ENCODE results near the gene KCTD16. TPM values are rescaled to one million over a fixed set of nuclear protein-coding genes. Genes with fewer than 3 reads are reported as not detected.
A peak's percentile ranks its signal among the peaks of the same experiment; 100 is the strongest.

The KCTD16 gene
- polyA plus RNA-seq, 1 donor from 2014 or later, result not detected

- peaks cover 12% of the 10 kb centered on the region for H3K27me3 Mint-ChIP-seq
- no peak overlapping the region for H3K27ac Mint-ChIP-seq
- no peaks in the 10 kb centered on the region for H3K9me3 Mint-ChIP-seq
- no peaks in the 10 kb centered on the region for H3K36me3 Mint-ChIP-seq
- peaks cover 0 to 2% (median 0%) of the 10 kb centered on the region in 3 donors for H3K4me1 Mint-ChIP-seq
- no peak overlapping the region for H3K4me3 Mint-ChIP-seq
Measured at GRCh38 chr5:144209361-144209760, 38.7 kb downstream of the KCTD16 start.

- Mint-ChIP-seq H3K27me3 (peaks cover 5% of the 10 kb centered on the region), H3K4me3 (no peak overlapping the region)
Measured at GRCh38 chr5:144210655-144211054, 40.0 kb downstream of the KCTD16 start.

GRCh38 chr5:144219869-144220268, 49.2 kb downstream of the KCTD16 start:
- peaks cover 5% of the 10 kb centered on the region for H3K27me3 Mint-ChIP-seq
- H3K9me3 Mint-ChIP-seq, result peaks cover 0 to 2% (median 0%) of the 10 kb centered on the region in 3 donors
- no peak overlapping the region for H3K4me3 Mint-ChIP-seq
- H3K27ac Mint-ChIP-seq, result no peak overlapping the region
- no peaks in the 10 kb centered on the region for H3K36me3 Mint-ChIP-seq
- H3K4me1 Mint-ChIP-seq, result no peaks in the 10 kb centered on the region

More at GRCh38 chr5:144210655-144211054, 40.0 kb downstream of the KCTD16 start:
- no peak overlapping the region for H3K27ac Mint-ChIP-seq
- H3K4me1 Mint-ChIP-seq, result no peaks in the 10 kb centered on the region
- H3K9me3 Mint-ChIP-seq, result peaks cover 0 to 2% (median 0%) of the 10 kb centered on the region in 3 donors
- H3K36me3 Mint-ChIP-seq, result no peaks in the 10 kb centered on the region

- Mint-ChIP-seq H3K4me1 (no peaks in the 10 kb centered on the region), H3K27ac (no peak overlapping the region), H3K4me3 (no peak overlapping the region), H3K36me3 (no peaks in the 10 kb centered on the region), H3K9me3 (no peaks in the 10 kb centered on the region), H3K27me3 (peaks cover 3% of the 10 kb centered on the region)
Measured at GRCh38 chr5:144227363-144227999, 56.8 kb downstream of the KCTD16 start.

GRCh38 chr5:144230806-144231205, 60.1 kb downstream of the KCTD16 start:
- Mint-ChIP-seq H3K4me1 (no peaks in the 10 kb centered on the region), H3K27me3 (peaks cover 1% of the 10 kb centered on the region), H3K4me3 (peak overlapping the region in 1 of 4 donors; percentile 4), H3K27ac (no peak overlapping the region), H3K9me3 (no peaks in the 10 kb centered on the region), H3K36me3 (no peaks in the 10 kb centered on the region)

- no peak overlapping the region for H3K4me3 Mint-ChIP-seq
- H3K27ac Mint-ChIP-seq, result no peak overlapping the region
- no peaks in the 10 kb centered on the region for H3K4me1 Mint-ChIP-seq
- H3K36me3 Mint-ChIP-seq, result no peaks in the 10 kb centered on the region
- H3K9me3 Mint-ChIP-seq, result no peaks in the 10 kb centered on the region
- H3K27me3 Mint-ChIP-seq, result peaks cover 1% of the 10 kb centered on the region
Measured at GRCh38 chr5:144232285-144232684, 61.6 kb downstream of the KCTD16 start.

- Mint-ChIP-seq H3K4me3 (no peak overlapping the region), H3K9me3 (peaks cover 0 to 2% (median 0%) of the 10 kb centered on the region in 3 donors), H3K27me3 (peaks cover 2% of the 10 kb centered on the region), H3K36me3 (no peaks in the 10 kb centered on the region), H3K27ac (no peak overlapping the region), H3K4me1 (no peaks in the 10 kb centered on the region)
Measured at GRCh38 chr5:144236499-144236898, 65.8 kb downstream of the KCTD16 start.

GRCh38 chr5:144237851-144238250, 67.2 kb downstream of the KCTD16 start:
- Mint-ChIP-seq H3K27me3 (peaks cover 4% of the 10 kb centered on the region), H3K27ac (peak overlapping the region in 1 of 3 donors; percentile 24), H3K9me3 (peaks cover 0 to 2% (median 2%) of the 10 kb centered on the region in 3 donors), H3K4me1 (no peaks in the 10 kb centered on the region), H3K4me3 (no peak overlapping the region), H3K36me3 (no peaks in the 10 kb centered on the region)

- Mint-ChIP-seq H3K9me3 (peaks cover 0 to 3% (median 0%) of the 10 kb centered on the region in 3 donors), H3K4me1 (no peaks in the 10 kb centered on the region), H3K36me3 (no peaks in the 10 kb centered on the region), H3K27ac (no peak overlapping the region), H3K4me3 (no peak overlapping the region), H3K27me3 (peaks cover 2% of the 10 kb centered on the region)
Measured at GRCh38 chr5:144247131-144247530, 76.5 kb downstream of the KCTD16 start.

GRCh38 chr5:144248015-144248414, 77.3 kb downstream of the KCTD16 start:
- no peaks in the 10 kb centered on the region for H3K36me3 Mint-ChIP-seq
- H3K4me3 Mint-ChIP-seq, result no peak overlapping the region
- peaks cover 0 to 1% (median 0%) of the 10 kb centered on the region in 3 donors for H3K9me3 Mint-ChIP-seq
- H3K27ac Mint-ChIP-seq, result no peak overlapping the region
- H3K27me3 Mint-ChIP-seq, result no peaks in the 10 kb centered on the region
- H3K4me1 Mint-ChIP-seq, result no peaks in the 10 kb centered on the region

GRCh38 chr5:144249755-144250464, 79.2 kb downstream of the KCTD16 start:
- Mint-ChIP-seq H3K9me3 (peaks cover 0 to 1% (median 0%) of the 10 kb centered on the region in 3 donors), H3K4me3 (no peak overlapping the region), H3K36me3 (no peaks in the 10 kb centered on the region), H3K27me3 (no peaks in the 10 kb centered on the region), H3K27ac (no peak overlapping the region), H3K4me1 (no peaks in the 10 kb centered on the region)

- no peak overlapping the region for H3K27ac Mint-ChIP-seq
- no peaks in the 10 kb centered on the region for H3K36me3 Mint-ChIP-seq
- H3K27me3 Mint-ChIP-seq, result no peaks in the 10 kb centered on the region
- H3K4me3 Mint-ChIP-seq, result no peak overlapping the region
- H3K4me1 Mint-ChIP-seq, result no peaks in the 10 kb centered on the region
- H3K9me3 Mint-ChIP-seq, result no peaks in the 10 kb centered on the region
Measured at GRCh38 chr5:144254552-144254951, 83.9 kb downstream of the KCTD16 start.

- peaks cover 2% of the 10 kb centered on the region for H3K27me3 Mint-ChIP-seq
- H3K9me3 Mint-ChIP-seq, result no peaks in the 10 kb centered on the region
- no peak overlapping the region for H3K4me3 Mint-ChIP-seq
- no peaks in the 10 kb centered on the region for H3K36me3 Mint-ChIP-seq
- no peaks in the 10 kb centered on the region for H3K4me1 Mint-ChIP-seq
- H3K27ac Mint-ChIP-seq, result peak overlapping the region in 1 of 3 donors; percentile 6
Measured at GRCh38 chr5:144260121-144260520, 89.4 kb downstream of the KCTD16 start.

- Mint-ChIP-seq H3K4me3 (no peak overlapping the region), H3K27me3 (peaks cover 16% of the 10 kb centered on the region), H3K27ac (no peak overlapping the region), H3K36me3 (no peaks in the 10 kb centered on the region), H3K4me1 (no peaks in the 10 kb centered on the region), H3K9me3 (peaks cover 0 to 7% (median 6%) of the 10 kb centered on the region in 3 donors)
Measured at GRCh38 chr5:144265643-144266247, 95.1 kb downstream of the KCTD16 start.

GRCh38 chr5:144267961-144268513, 97.4 kb downstream of the KCTD16 start:
- Mint-ChIP-seq H3K9me3 (peaks cover 0 to 11% (median 6%) of the 10 kb centered on the region in 3 donors), H3K27ac (no peak overlapping the region), H3K4me1 (no peaks in the 10 kb centered on the region), H3K27me3 (peaks cover 14% of the 10 kb centered on the region), H3K4me3 (no peak overlapping the region), H3K36me3 (no peaks in the 10 kb centered on the region)

Data from IgD-negative memory B cell (primary cell).